Endothelial cell of hepatic sinusoid (primary cell): ENCODE measurements around the gene MEAF6.

Source experiments
- in situ Hi-C: cut with HindIII; loops from 2 replicates; pipeline ENCODE4 v1.10.0; 2017; ENCODE audit warnings: low sequenced_read_pairs

Gene MEAF6

DNA sequence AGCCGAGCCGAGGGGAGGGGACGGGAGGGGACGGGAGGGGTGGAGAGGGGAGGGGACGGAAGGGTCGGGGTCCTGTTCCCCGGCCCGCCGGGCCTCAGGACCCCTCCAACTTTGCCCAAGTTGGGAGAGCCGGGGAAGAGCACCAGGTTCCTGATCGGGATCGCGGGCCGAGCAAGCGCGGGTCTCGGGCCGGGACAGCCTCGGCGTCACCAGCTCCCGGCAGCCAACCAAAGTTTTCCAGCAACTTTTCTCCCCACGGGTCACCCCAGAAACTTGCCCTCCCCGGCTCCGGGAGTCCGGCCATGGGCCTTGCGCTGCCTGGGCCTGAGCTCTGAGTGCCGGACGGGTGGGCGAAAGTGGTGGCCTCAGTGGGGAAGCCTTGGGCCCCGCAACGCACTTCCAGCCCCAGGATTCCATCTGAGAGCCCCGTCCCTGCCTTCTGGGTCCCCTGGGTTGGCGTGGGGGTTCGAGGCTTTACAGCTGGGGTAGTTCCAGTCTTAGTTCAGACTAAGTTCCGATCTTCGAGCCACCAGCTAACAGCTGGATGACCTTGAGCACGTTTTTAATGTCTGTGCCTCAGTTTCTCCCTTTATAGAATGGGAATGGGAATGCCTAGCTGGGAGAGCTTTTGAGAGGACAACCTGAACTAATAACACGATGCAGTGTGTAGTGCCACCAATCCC lies 39.7 kb downstream of the MEAF6 start:
- in situ Hi-C loops, result no loop called here

DNA sequence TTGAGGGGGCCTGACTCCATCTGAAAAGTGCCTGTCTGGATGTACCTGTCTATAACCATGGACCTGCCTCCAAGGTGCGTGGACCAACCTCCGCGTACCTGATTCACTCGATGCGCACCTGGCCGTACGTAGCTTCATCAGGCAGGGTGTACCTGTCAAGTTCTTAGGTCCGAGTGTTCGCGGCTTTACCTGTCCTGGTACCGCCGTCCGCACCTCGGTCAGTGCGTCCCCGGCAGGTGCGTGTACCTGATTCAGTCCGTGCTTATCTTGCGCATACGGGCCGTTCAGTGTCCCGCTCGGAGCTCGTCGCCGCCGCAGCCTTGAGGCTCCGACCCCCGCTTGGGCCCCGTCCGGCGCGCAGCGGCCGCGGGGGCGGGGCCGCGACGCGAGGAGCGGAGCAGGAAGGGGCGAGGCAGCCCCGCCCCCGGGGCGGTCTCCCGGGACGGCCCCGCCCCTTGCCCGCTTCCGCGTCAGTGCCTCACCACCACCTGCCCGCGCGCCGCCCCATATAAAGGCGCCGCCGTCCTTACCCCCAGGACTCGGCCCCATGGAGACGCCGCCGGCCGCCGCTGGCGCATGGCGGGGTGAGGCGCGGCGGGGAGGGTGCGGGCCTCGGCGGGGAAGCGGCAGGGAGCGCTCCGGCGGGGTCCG lies 40.4 kb downstream of the MEAF6 start, which contains the start of gene ZC3H12A:
Gene ZC3H12A (plus strand): TSS at position 535 of the 651 bp plus-strand sequence. CDS start 917 bp downstream, outside the sequence.
- in situ Hi-C loops, result no loop called here

DNA sequence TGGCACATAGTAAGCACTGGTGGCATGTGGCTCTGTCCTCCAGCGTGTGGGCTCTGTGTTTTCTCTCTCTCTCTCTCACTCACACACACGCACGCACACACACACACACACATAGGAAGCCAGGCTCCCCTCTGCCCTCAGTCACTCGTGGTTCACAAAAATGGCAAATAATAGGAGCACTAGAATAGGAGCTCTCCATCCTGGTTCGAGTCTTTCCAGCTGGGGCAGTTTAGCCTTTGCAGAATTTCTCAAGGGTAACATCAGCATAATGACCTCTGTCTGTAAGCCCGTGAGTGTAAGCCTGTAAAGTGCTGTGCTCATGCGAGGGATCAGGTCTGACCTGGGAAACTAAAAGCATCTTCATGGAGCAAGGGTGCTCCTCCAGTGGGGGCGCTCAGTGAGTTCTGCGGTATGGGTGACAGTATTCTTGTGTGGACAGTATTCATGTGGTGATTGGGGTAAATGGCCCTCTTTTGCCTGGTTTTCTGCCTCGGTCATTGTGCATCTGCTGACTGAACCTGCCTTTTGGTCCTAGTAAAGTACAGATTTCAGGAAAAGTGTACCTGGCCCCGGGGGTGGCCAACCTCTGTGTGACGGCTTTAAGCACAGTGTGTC lies 41.0 kb downstream of the MEAF6 start:
- in situ Hi-C loops, result no loop called here

DNA sequence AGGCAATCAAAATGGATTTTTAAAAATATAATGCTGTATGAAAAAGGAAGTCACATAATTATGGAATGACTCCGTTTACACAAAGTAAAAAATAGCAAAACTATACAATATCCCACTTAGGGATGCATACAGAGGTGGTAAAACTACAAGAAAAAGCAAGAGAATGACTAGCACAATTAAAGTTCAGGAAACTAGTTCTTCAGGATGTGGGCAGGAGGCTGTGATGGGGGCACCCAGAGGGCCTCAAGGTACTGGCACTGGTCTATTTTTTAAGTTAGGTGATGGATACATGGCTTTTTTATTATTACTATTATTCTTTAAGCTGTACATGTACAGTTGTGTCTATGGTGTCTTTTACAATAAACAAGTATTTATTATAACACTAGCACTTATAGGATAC lies 41.6 kb downstream of the MEAF6 start:
- in situ Hi-C loops, result no loop called here

DNA sequence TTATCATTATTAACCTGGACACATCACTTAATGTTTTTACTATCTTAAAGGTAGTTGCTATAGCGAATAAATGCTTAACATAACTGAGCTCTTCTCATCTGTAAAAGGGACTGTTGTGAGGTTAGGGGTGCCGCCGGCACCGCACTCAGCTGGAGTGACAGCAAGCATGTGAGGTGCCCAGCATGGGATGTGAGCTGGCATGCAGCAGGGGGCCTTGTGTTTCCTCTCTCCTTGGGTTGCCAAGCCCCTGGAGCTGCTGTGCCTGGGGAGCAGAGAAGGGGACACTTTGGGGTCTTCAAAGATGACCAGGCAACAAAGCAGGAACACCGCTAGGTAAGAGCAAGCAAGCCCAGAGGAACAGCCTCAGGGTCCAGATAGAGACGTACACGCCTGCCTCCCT lies 42.3 kb downstream of the MEAF6 start:
- in situ Hi-C loops, result no loop called here

DNA sequence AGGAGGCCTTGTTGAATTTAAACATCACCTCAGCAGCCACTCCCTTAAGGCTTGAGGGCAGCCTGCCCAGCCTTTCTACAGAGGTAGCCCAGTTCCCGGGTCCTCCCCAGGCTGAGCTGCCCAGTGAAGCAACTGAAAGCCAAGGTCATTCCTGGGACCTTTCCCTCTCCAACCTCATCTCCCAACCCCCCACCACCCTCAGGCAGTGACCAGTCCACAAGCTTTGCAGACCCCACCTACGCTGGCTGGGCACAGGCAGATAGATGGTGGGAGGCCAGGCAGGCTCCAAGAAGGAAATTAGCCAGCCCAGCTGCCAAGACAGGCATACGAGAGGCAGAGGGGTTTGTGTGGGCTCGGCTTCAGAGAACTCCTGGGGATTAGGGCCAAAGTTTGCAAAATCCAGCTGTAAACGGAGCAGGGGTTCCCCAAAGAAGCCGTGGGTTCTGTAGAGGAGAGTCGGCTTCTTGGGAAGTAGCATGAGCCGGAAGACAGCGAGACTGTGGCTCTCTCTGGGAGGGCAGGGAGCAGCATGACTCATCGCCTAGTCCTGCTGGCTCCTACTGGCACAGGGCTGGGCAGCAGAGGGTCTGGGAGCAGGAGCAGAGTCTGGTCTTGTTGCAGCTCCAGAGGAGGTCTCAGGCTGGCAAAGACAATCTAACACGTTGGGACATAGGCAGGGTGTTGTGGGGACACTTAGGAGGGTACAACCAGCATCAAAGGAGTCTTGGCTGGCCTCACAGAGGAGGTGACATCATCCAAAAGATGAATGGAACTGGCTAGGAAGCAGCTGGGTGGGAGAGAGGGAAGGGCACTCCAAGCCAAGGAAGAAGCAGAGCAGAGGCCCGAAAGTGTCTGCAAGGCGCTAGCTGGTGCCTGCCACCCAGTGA lies 43.0 kb downstream of the MEAF6 start:
- in situ Hi-C loops, result no loop called here

DNA sequence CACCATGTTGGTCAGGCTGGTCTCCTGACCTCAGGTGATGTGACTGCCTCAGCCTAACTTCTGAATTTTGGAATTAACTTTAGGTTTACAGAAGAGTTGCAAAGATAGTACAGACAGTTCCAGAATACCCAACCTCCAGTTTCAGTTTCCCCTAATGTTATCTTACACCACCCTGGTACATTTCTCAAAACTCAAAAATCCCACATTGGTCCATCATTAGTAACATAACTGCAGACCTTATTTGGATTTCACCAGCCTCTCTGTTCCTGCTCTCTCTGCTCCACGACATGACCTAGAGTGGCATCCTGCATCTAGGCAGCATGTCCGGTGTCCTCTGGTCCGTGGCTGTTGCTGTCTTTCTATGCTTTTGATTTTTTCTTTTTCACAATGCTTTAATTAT lies 45.2 kb downstream of the MEAF6 start:
- in situ Hi-C loops, result no loop called here

DNA sequence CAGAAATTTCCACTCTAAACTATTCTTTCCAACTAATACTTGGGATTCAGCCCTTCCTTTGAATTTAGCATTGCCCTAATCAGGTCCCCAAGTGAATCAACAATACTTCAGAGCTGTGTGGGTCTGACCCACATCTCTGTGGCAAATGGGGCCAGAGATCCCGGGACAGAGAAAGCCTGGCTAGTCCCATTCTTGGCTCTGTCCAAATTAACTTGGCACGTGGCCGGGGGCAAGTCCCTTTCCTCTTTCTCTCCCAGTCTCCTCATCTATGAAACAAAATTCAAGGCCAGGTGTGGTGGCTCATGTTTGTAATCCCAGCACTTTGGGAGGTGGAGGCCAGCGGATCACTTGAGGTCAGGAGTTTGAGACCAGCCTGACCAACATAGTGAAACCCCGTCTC lies 46.5 kb downstream of the MEAF6 start:
- in situ Hi-C loops, result no loop called here

DNA sequence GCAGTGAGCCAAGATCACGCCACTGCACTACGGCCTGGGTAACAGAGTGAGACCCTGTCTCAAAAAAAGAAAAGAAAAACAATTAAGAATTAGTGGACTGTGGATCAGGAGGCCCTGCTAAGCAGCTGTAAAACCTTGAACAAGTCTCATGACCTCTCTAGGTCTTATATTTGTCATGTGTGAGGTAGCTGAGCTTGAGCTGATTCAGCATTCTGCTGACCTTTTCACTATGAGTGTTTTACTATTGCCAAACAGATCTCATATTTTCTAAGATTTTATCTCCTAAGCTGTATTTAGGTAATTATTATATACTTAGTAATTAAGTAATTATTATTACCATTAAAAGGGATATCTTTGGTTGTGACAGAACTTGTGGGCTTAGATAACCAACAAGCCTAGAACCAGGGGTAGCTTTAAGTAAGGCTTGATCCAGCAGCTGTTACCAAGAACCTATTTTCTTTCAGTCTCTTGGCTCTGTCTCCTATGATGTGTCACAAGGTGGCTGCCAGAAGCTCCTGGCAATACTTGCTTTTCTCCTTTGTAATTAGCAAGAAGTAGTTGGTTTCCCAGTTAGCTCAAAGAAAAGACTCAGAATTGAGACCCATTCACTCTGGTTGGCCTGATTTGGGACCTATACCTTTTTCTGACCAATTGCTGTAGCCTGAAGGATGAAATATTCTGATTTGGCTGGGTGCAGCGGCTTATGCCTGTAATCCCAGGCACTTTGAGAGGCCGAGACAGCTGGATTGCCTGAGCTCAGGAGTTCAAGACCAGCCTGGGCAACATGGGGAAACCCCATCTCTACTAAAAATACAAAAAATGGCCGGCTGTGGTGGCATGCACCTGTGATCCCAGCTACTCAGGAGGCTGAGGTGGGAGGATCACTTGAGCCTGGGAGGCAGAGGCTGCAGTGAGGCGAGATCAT lies 48.7 kb downstream of the MEAF6 start:
- in situ Hi-C loops, result no loop called here

DNA sequence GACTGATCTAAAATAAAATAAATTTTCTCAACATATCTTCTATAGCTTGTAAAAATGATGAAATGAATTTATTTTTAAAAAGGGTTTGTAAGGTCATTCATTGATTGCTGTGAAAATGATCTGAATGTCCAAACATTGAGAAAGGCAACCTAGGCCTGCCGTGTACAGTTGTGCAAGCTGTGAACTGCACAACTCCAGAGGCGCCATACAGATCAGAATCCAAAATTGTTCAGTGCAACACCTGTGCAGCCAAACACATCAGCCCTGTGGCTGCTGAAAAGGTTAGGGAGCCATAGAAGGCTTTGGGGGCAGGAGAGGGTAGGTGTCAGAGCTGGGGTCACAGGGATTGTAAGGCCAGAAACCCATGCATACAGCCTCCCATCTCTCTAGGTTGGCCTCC lies 50.1 kb downstream of the MEAF6 start:
- in situ Hi-C loops, result no loop called here

DNA sequence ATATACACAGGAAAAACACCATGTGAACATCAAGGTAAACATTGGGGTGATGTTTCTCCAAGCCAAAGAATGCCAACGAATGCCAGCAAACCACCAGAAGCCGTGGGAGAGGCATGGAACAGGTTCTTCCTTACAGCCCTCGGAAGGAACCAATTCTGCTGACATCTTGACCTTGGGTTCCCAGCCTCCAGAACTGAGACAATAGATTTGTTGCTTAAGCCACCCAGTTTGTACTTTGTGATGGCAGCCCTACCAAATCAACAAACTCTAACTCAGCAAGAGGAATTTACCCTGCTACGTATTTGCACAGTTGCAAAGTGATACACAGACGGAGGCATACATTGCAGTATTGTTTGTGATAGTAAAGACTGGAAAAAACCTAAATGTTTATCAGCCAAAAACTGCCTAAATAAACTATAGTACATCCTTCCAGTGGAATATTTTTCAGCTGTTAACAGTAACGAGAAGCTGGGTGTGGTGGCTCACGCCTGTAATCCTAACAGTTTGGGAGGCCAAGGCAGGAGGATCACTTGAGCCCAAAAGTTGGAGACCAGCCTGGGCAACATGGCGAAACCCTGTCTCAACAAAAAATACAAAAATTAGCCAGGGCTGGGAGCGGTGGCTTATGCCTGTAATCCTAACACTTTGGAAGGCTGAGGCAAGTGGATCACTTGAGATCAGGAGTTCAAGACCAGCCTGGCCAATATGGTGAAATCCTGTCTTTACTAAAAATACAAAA lies 52.7 kb downstream of the MEAF6 start:
- in situ Hi-C loops, result no loop called here

DNA sequence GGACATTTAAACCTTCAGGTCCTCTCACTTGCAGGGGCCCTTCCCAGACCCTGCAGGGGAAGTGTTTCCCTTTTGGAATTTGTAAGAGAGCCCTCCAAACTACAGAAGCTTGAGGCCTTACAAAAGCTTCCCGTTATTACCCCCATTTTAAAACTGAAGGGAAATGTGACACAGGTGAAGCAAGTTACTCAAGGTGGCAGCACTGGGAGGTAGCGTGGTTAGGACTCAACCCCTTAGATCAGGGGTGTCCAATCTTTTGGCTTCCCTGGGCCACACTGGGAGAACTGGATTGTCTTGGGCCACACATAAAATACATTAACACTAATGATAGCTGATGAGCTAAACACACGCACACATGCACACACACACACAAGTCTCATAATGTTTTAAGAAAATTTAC lies 56.0 kb downstream of the MEAF6 start:
- in situ Hi-C loops, result loop anchor here (5.0 kb wide), 1 partner anchor 139 kb away; the partner anchor contains the start of gene GNL2

DNA sequence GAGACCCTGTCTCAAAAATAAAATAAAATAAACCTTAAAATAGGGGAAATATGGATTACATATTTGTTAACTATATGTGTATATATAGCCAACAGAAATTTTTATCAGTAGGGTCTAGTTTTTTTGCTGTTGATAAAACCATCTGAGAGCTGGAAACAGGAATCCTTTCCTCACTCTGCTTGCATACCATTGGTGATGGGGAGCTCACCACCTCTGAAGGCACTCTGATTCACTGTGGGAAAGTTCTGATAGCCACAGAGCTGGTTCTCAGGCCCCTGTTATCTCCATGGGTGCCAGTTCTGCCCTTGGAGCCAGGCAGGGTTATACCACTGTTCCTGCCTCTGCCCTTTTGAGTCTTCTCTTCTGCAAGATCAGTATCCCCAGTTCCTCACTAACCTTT lies 58.0 kb downstream of the MEAF6 start:
- in situ Hi-C loops, result loop anchor here (5.0 kb wide), 1 partner anchor 141 kb away; the partner anchor contains the start of gene GNL2

DNA sequence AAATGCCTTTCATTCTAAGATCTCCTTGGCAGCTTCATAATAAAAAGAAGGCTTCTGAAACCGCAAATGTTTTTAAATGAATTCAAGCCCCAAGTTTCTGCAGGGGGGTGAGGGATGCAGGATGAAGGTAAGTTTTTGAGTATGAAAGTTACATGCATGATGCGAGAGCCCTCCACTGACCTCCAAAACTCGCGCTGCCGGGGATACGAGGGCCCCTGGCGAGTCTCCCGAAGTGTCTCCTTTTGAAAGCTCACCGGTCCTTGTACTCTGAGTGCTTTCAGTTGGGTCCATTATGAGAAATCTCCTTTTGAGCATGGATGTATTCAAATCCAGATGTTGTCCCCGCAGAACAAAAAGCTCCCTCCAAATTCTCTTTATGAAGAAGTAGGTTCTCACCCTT lies 59.0 kb downstream of the MEAF6 start:
- in situ Hi-C loops, result loop anchor here (5.0 kb wide), 1 partner anchor 142 kb away; the partner anchor contains the start of gene GNL2

DNA sequence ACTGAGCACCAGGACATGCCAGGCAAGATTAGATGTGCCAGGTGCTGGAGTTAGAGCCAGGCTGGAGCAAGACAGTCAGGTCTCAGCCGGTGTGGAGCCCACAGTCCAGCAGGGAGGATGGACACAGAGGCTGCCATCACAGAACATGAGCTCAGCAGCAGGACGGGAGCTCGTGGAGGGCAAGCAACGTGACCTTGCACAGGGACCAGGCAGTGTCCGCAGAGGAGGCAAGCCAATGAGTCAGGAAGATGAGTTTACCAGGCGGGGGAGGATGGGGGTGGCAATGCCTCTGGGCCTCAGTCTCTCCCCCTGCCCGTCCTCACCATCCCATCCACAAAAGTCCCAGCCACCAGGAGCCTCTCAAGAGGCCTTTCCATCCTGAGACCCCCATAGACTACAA lies 60.9 kb downstream of the MEAF6 start:
- in situ Hi-C loops, result no loop called here

DNA sequence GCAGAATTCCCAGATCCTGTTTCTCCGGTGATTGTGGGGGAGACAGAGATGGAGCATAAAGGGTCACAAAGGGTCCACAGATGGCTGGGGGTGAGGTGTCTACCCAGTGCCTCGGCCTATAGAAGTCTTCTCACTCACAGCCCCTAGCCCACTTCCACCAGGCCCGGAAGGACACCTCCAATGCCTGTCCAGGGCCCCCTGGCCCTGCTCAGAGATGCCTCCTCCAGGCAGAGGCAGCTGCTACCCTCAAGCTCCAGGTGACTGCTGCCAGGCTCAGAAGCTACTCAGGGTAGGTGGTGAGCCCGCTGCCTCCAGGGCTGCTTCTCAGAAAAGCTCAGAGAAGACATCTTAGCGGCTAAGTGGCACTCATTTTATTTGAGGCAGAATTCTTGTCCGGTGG lies 62.1 kb downstream of the MEAF6 start:
- in situ Hi-C loops, result no loop called here

DNA sequence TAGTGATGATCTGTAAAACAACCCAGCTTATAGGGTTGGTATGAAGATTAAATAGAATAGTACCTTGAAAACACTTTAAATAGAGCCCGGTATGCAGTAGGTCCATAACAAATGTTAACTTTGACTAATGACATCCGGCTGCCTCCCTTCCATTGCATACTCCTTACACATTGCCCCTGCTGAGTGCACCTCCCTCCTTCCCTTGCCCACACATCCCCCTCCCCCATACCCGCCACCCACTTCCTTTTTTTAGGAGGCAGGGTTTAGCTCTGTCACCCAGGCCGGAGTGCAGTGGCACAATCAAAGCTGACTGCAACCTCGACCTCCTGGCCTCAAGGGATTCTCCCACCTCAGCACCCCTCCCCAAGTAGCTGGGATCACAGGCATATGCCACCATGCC lies 64.6 kb downstream of the MEAF6 start:
- in situ Hi-C loops, result no loop called here

DNA sequence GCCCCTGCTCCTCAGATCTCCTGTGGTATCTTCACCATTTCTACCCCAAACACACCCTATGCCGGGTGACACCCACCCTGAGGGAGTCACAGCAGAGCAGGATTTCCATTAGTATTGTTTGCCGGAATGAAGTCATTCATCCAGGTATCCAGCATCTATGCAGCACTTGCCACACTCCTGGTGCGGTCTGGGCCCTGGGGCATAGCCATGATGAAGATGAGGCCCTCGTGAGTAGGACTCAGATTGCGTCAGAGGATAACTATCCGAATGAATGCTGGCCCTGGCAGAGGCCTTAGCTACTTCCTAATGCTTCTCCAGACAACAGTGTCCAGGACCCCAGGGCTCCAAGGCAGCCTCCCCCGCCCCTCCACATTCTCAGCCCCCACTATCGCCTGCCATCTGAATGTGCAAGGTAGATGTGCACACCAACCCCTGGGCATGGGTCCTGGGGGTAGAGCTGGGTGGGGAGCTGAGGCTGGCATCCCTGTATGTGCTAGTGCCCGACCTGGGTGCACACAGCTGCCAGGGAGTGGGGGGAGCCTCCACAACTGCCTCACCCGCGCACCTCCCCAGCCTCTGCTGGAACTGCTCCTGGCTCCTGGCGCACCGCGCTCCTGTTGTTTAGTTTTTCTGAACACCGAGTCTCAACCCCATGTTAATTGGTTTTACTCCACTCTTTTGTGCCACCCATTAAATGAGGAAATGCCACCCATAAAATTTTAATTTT lies 65.7 kb downstream of the MEAF6 start:
- in situ Hi-C loops, result no loop called here

DNA sequence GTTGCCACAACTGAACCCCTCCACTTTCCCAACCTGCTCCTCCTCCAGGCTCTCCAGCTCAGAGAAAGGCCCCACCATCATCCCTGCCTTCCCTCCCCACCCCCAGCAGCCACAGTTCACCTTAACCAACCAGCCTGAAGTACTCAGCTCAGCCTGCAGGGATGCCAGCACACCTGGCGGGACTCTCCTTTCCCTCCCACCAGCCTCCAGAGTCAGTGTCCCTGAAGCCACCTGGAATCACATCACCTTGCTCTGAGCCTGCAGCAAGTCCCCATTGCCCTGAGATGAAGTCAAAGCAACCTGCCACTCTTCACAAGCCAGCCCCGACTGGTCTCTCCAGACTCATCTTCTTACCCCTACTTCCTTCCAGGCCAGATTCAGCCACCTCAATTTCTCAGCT lies 66.4 kb downstream of the MEAF6 start:
- in situ Hi-C loops, result no loop called here
